ENCODE measurements around the gene C1orf105. TPM values are rescaled to one million over a fixed set of nuclear protein-coding genes. Genes with fewer than 3 reads are reported as not detected.
"Not testable (repeated sequence)": the region's sequence is repeated elsewhere in the genome, so short reads cannot be mapped to it uniquely, and the experiment has no call there.

C1orf105 gene
- total RNA-seq, 3 donors from 2014 or later, result not detected

- Histone ChIP-seq H3K4me1 (ENCODE audit: low read depth) (peaks cover 8% of the 10 kb centered on the region), H3K36me3 (ENCODE audit: low read depth) (no peaks in the 10 kb centered on the region), H3K4me3 (no peak overlapping the region), H3K9me3 (no peaks in the 10 kb centered on the region)
- no peak for TF ChIP-seq CTCF (IDR thresholded peaks at IDR 0.05)
- no peak for ATAC-seq
- DNase-seq, result no peak
- intact Hi-C loops (cut with DNase I, micrococcal nuclease), result no loop called here
Observed at GRCh38 chr1:172431204-172431603, 10.7 kb downstream of the C1orf105 start.

- Histone ChIP-seq H3K4me1 (ENCODE audit: low read depth) (peaks cover 8% of the 10 kb centered on the region), H3K9me3 (no peaks in the 10 kb centered on the region), H3K4me3 (no peak overlapping the region), H3K36me3 (ENCODE audit: low read depth) (no peaks in the 10 kb centered on the region)
- ATAC-seq (peak; percentile 93), DNase-seq (peak; percentile 77 to 83 (median 80))
- intact Hi-C loops (cut with DNase I, micrococcal nuclease), result no loop called here
- no peak for TF ChIP-seq CTCF (IDR thresholded peaks at IDR 0.05)
Observed at GRCh38 chr1:172431721-172432192, 11.3 kb downstream of the C1orf105 start.

GRCh38 chr1:172437183-172437582, 16.7 kb downstream of the C1orf105 start:
- ATAC-seq; H3K4me3 ChIP-seq; DNase-seq; intact Hi-C loops (cut with DNase I, micrococcal nuclease); H3K36me3 ChIP-seq (ENCODE audit: low read depth); H3K9me3 ChIP-seq; H3K4me1 ChIP-seq (ENCODE audit: low read depth): not testable (repeated sequence)

GRCh38 chr1:172442404-172442803, 21.9 kb downstream of the C1orf105 start:
- H3K36me3 ChIP-seq (ENCODE audit: low read depth), result no peaks in the 10 kb centered on the region
- peaks cover 11% of the 10 kb centered on the region for H3K4me1 ChIP-seq (ENCODE audit: low read depth)
- no peak for TF ChIP-seq CTCF (IDR thresholded peaks at IDR 0.05)
- H3K9me3 ChIP-seq, result no peaks in the 10 kb centered on the region
- no peak for ATAC-seq
- DNase-seq, result no peak
- intact Hi-C loops (cut with DNase I, micrococcal nuclease), result no loop called here
- H3K4me3 ChIP-seq, result no peak overlapping the region

GRCh38 chr1:172442843-172443565, 22.5 kb downstream of the C1orf105 start:
- no peaks in the 10 kb centered on the region for H3K36me3 ChIP-seq (ENCODE audit: low read depth)
- no peak for DNase-seq
- no peaks in the 10 kb centered on the region for H3K9me3 ChIP-seq
- ATAC-seq, result no peak
- intact Hi-C loops (cut with DNase I, micrococcal nuclease), result no loop called here
- H3K4me1 ChIP-seq (ENCODE audit: low read depth), result peaks cover 11% of the 10 kb centered on the region
- peak overlapping the region; percentile 86 for H3K4me3 ChIP-seq
- TF ChIP-seq CTCF (IDR thresholded peaks at IDR 0.05), result no peak

GRCh38 chr1:172443666-172444453, 23.4 kb downstream of the C1orf105 start, which contains the start of gene PIGC:
TSS of gene PIGC (minus strand) at chr1:172444069. CDS start at chr1:172442622, 1,447 bp downstream.
- ATAC-seq, result peak; percentile 100

More at GRCh38 chr1:172443666-172444453, 23.4 kb downstream of the C1orf105 start, which contains the start of gene PIGC:
- Histone ChIP-seq H3K4me1 (ENCODE audit: low read depth) (peaks cover 11% of the 10 kb centered on the region), H3K36me3 (ENCODE audit: low read depth) (no peaks in the 10 kb centered on the region), H3K9me3 (no peaks in the 10 kb centered on the region), H3K4me3 (peak within 1 kb of the TSS; percentile 86)
- peak; percentile 92 to 95 (median 94) for DNase-seq
- intact Hi-C loops (cut with DNase I, micrococcal nuclease), result no loop called here
- peak; percentile 84 for TF ChIP-seq CTCF (IDR thresholded peaks at IDR 0.05)
